HL-60 (cell line): ENCODE results near the gene EPHA4.

Experiments
- POLR2AphosphoS5 ChIP-seq: IDR thresholded peaks from 2 replicates; pipeline ENCODE4 v1.6.1; 2012; ENCODE audit warnings: low read depth
- TF ChIP-seq, protein P1 (sequence below): IDR thresholded peaks from one replicate; pipeline ENCODE4 v1.5.1; 2011; ENCODE audit warnings: low read length, control low read depth, inconsistent platforms; ENCODE audit not compliant: insufficient read depth
- TF ChIP-seq, protein P2 (sequence below): IDR thresholded peaks from 2 replicates; pipeline ENCODE4 v1.6.1; 2012; ENCODE audit warnings: low read depth; ENCODE audit not compliant: insufficient replicate concordance

DNA sequence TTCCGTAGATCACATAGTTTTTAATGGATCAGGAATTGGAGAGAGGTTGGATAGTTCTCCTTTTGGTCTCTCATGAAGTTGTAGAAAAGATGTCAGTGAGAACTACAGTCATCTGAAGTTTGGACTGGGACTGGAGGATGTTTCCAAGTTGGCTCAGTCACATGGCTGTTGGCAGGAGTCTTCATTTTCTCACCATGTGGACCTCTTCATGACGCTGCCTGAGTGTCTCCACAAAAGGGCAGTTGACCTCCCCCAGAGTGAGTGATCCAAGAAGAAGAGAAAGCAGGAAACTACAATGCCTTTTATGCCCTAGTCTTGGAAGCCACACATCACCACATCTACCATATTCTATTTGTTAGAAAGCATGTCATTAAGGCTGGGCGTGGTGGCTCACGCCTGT, 171.7 kb downstream of the EPHA4 start:
- TF ChIP-seq, protein P1, sequence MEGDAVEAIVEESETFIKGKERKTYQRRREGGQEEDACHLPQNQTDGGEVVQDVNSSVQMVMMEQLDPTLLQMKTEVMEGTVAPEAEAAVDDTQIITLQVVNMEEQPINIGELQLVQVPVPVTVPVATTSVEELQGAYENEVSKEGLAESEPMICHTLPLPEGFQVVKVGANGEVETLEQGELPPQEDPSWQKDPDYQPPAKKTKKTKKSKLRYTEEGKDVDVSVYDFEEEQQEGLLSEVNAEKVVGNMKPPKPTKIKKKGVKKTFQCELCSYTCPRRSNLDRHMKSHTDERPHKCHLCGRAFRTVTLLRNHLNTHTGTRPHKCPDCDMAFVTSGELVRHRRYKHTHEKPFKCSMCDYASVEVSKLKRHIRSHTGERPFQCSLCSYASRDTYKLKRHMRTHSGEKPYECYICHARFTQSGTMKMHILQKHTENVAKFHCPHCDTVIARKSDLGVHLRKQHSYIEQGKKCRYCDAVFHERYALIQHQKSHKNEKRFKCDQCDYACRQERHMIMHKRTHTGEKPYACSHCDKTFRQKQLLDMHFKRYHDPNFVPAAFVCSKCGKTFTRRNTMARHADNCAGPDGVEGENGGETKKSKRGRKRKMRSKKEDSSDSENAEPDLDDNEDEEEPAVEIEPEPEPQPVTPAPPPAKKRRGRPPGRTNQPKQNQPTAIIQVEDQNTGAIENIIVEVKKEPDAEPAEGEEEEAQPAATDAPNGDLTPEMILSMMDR = no peak
- TF ChIP-seq POLR2AphosphoS5 = no peak
- TF ChIP-seq, protein P2, sequence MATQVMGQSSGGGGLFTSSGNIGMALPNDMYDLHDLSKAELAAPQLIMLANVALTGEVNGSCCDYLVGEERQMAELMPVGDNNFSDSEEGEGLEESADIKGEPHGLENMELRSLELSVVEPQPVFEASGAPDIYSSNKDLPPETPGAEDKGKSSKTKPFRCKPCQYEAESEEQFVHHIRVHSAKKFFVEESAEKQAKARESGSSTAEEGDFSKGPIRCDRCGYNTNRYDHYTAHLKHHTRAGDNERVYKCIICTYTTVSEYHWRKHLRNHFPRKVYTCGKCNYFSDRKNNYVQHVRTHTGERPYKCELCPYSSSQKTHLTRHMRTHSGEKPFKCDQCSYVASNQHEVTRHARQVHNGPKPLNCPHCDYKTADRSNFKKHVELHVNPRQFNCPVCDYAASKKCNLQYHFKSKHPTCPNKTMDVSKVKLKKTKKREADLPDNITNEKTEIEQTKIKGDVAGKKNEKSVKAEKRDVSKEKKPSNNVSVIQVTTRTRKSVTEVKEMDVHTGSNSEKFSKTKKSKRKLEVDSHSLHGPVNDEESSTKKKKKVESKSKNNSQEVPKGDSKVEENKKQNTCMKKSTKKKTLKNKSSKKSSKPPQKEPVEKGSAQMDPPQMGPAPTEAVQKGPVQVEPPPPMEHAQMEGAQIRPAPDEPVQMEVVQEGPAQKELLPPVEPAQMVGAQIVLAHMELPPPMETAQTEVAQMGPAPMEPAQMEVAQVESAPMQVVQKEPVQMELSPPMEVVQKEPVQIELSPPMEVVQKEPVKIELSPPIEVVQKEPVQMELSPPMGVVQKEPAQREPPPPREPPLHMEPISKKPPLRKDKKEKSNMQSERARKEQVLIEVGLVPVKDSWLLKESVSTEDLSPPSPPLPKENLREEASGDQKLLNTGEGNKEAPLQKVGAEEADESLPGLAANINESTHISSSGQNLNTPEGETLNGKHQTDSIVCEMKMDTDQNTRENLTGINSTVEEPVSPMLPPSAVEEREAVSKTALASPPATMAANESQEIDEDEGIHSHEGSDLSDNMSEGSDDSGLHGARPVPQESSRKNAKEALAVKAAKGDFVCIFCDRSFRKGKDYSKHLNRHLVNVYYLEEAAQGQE = no peak
